ENCODE results near the gene FIBIN. TPM values are rescaled to one million over a fixed set of nuclear protein-coding genes. Genes with fewer than 3 reads are reported as not detected.

Gene FIBIN
- total and polyA plus RNA-seq, 2 donors from 2014 or later: 14.5 to 85.4 TPM

- peaks cover 0 to 8% (median 5%) of the 10 kb centered on the region in 3 donors for H3K4me1 ChIP-seq (ENCODE audit: control insufficient read depth in 2 of 3, insufficient read depth in 2 of 3, low read depth in 1 of 3, low read length in 3 of 3)
- no peaks in the 10 kb centered on the region for H3K9me3 ChIP-seq (ENCODE audit: control insufficient read depth in 2 of 3, insufficient read depth in 1 of 3, low read length in 3 of 3)
- TF ChIP-seq CTCF (IDR thresholded peaks at IDR 0.05; ENCODE audit: borderline replicate concordance, extremely low read depth, insufficient read depth): no peak
- no peak overlapping the region for H3K4me3 ChIP-seq (ENCODE audit: low read length in 3 of 3)
- intact Hi-C loops (cut with DNase I): no loop called here
- no peaks in the 10 kb centered on the region for H3K27me3 ChIP-seq (ENCODE audit: control insufficient read depth, insufficient read depth, low read length)
- H3K27ac ChIP-seq (ENCODE audit: low read depth in 2 of 2, low read length in 2 of 2): no peak overlapping the region
- DNase-seq (no peak), FAIRE-seq (no peak)
- H3K9ac ChIP-seq (ENCODE audit: low read length in 3 of 3): no peak overlapping the region
- no peaks in the 10 kb centered on the region for H3K36me3 ChIP-seq (ENCODE audit: control insufficient read depth in 2 of 3, insufficient read depth in 3 of 3, low read length in 3 of 3)
Measured at GRCh38 chr11:27041141-27041899, 47.4 kb downstream of the FIBIN start.

Other genes with a start within 250 kb of the FIBIN start
- gene BBOX1, start 46.7 kb downstream of the FIBIN start, total RNA-seq: 159 TPM
- gene BBOX1, start 46.7 kb downstream of the FIBIN start, polyA plus RNA-seq (ENCODE audit: insufficient read depth, low read depth, low replicate concordance): 414 TPM